DOHH2 (cell line): Measurements from ENCODE around the gene MED4.

Source experiments
- H3F3A ChIP-seq: fragments of 200-600 bp; sonication (generic), shearing (Covaris generic); 2 replicates; pipeline ENCODE4 v1.6.0; 2016; ENCODE audit warnings: antibody characterized with exemption, mild to moderate bottlenecking; ENCODE audit not compliant: control insufficient read depth, insufficient read depth
- H3K27ac ChIP-seq: fragments of 200-600 bp; sonication (generic); 2 replicates; pipeline ENCODE4 v1.5.1; 2014; ENCODE audit warnings: low read depth, mild to moderate bottlenecking, low read length, moderate library complexity
- H3K27me3 ChIP-seq: fragments of 200-600 bp; sonication (generic); 2 replicates; pipeline ENCODE4 v1.6.1; 2014; ENCODE audit warnings: mild to moderate bottlenecking, low read length, mixed read lengths; ENCODE audit not compliant: control insufficient read depth
- H3K36me3 ChIP-seq: fragments of 200-600 bp; sonication (generic); 2 replicates; pipeline ENCODE4 v1.6.1; 2014; ENCODE audit warnings: mild to moderate bottlenecking, low read length, moderate library complexity, mixed read lengths; ENCODE audit not compliant: control insufficient read depth
- H3K4me1 ChIP-seq: fragments of 200-600 bp; sonication (generic); 2 replicates; pipeline ENCODE4 v1.6.1; 2014; ENCODE audit warnings: mild to moderate bottlenecking, low read length, mixed read lengths; ENCODE audit not compliant: control insufficient read depth
- H3K4me2 ChIP-seq: fragments of 200-600 bp; sonication (generic); 2 replicates; pipeline ENCODE4 v1.6.0; 2014; ENCODE audit warnings: mild to moderate bottlenecking, low read length, moderate library complexity
- H3K4me3 ChIP-seq: fragments of 200-600 bp; sonication (generic); 2 replicates; pipeline ENCODE4 v1.5.1; 2014; ENCODE audit warnings: mild to moderate bottlenecking, low read length, mixed read lengths
- H3K79me2 ChIP-seq: fragments of 200-600 bp; sonication (generic); 2 replicates; pipeline ENCODE4 v1.6.1; 2014; ENCODE audit warnings: mild to moderate bottlenecking, low read length, mixed read lengths; ENCODE audit not compliant: control insufficient read depth
- H3K9me2 ChIP-seq: fragments of 200-600 bp; sonication (generic); replicated peaks from 2 replicates; pipeline ENCODE4 v1.6.1; 2014; ENCODE audit warnings: mild to moderate bottlenecking, low read length, mixed read lengths; ENCODE audit not compliant: control insufficient read depth
- H3K9me3 ChIP-seq: fragments of 200-600 bp; sonication (generic); 2 replicates; pipeline ENCODE4 v1.6.1; 2014; ENCODE audit warnings: antibody characterized with exemption, low read length, mixed read lengths; ENCODE audit not compliant: control insufficient read depth, insufficient read depth
- H4K20me1 ChIP-seq: fragments of 200-600 bp; sonication (generic); 2 replicates; pipeline ENCODE4 v1.6.0; 2014; ENCODE audit warnings: low read depth, mild to moderate bottlenecking, antibody characterized with exemption, low read length, moderate library complexity; ENCODE audit not compliant: control insufficient read depth, insufficient read depth
- CTCF ChIP-seq: fragments of 200-600 bp; sonication (generic); IDR thresholded peaks from one replicate; pipeline ENCODE4 v1.5.1; 2014; ENCODE audit warnings: antibody characterized with exemption, mild to moderate bottlenecking, low read depth, low read length; ENCODE audit not compliant: poor library complexity, severe bottlenecking
- EZH2phosphoT487 ChIP-seq: fragments of 200-600 bp; sonication (generic); IDR thresholded peaks from 2 replicates; pipeline ENCODE4 v1.6.1; 2017; ENCODE audit warnings: borderline replicate concordance, mild to moderate bottlenecking, antibody characterized with exemption, low read length, moderate library complexity, mixed read lengths

MED4 gene

GRCh38 chr13:48050550-48050949, 44.4 kb downstream of the MED4 start:
- Histone ChIP-seq H3K9me2 (no peaks in the 10 kb centered on the region), H3K79me2 (no peaks in the 10 kb centered on the region), H3K27ac (no peak overlapping the region), H3K4me2 (no peak overlapping the region), H3K4me1 (no peaks in the 10 kb centered on the region), H3K4me3 (no peak overlapping the region), H3K9me3 (no peaks in the 10 kb centered on the region), H3K27me3 (no peaks in the 10 kb centered on the region), H3F3A (no peaks in the 10 kb centered on the region), H4K20me1 (no peaks in the 10 kb centered on the region), H3K36me3 (peaks cover 66% of the 10 kb centered on the region)
- TF ChIP-seq EZH2phosphoT487, result no peak
- no peak for TF ChIP-seq CTCF

GRCh38 chr13:48043789-48044503, 51.0 kb downstream of the MED4 start:
- H3K36me3 ChIP-seq, result peaks cover 77% of the 10 kb centered on the region

GRCh38 chr13:48042894-48043293, 52.0 kb downstream of the MED4 start:
- Histone ChIP-seq H3F3A (peaks cover 15% of the 10 kb centered on the region), H3K4me1 (peaks cover 13% of the 10 kb centered on the region), H3K27me3 (no peaks in the 10 kb centered on the region), H3K79me2 (peaks cover 20% of the 10 kb centered on the region), H3K9me3 (no peaks in the 10 kb centered on the region), H3K36me3 (peaks cover 70% of the 10 kb centered on the region), H3K4me2 (no peak overlapping the region), H3K9me2 (no peaks in the 10 kb centered on the region), H3K4me3 (no peak overlapping the region), H3K27ac (no peak overlapping the region), H4K20me1 (no peaks in the 10 kb centered on the region)
- TF ChIP-seq CTCF (no peak), EZH2phosphoT487 (no peak)

More at GRCh38 chr13:48043789-48044503, 51.0 kb downstream of the MED4 start:
- no peaks in the 10 kb centered on the region for H3K9me2 ChIP-seq
- peaks cover 4% of the 10 kb centered on the region for H3K4me1 ChIP-seq
- H3K27ac ChIP-seq, result no peak overlapping the region
- TF ChIP-seq EZH2phosphoT487 (no peak), CTCF (no peak)
- H4K20me1 ChIP-seq, result no peaks in the 10 kb centered on the region
- H3K9me3 ChIP-seq, result no peaks in the 10 kb centered on the region
- H3K79me2 ChIP-seq, result peaks cover 9% of the 10 kb centered on the region
- H3K4me2 ChIP-seq, result no peak overlapping the region
- peaks cover 10% of the 10 kb centered on the region for H3F3A ChIP-seq
- no peaks in the 10 kb centered on the region for H3K27me3 ChIP-seq
- H3K4me3 ChIP-seq, result no peak overlapping the region
